Adrenal gland (tissue), 12 donors: ENCODE measurements around the gene PLD1. TPM values are rescaled to one million over a fixed set of nuclear protein-coding genes. Genes with fewer than 3 reads are reported as not detected.

Source experiments
- DNase-seq, 7 donors: peaks; one replicate each; pipeline ENCODE4 v3.0.0-alpha.2; 2019 to 2020
- H3K27ac ChIP-seq, 5 donors: fragments of 200-600 bp; sonication (generic) in 4 of 5; 1 replicate in 3 of 5; 2 replicates in 2 of 5; pipeline versions ENCODE4 v1.5.1 to v1.8.0; 2016 to 2020; ENCODE audit warnings: mild to moderate bottlenecking in 1 of 5
- H3K27me3 ChIP-seq: fragments of 200-600 bp; 2 replicates; pipeline ENCODE4 v1.8.0; 2021
- H3K36me3 ChIP-seq, 2 donors: fragments of 200-600 bp; replicated peaks in 1 of 2; 1 replicate in 1 of 2; 2 replicates in 1 of 2; pipeline versions ENCODE4 v1.5.1 to v1.8.0; 2018 to 2022
- H3K4me1 ChIP-seq, 2 donors: fragments of 200-600 bp; replicated peaks in 1 of 2; 1 replicate in 1 of 2; 2 replicates in 1 of 2; pipeline versions ENCODE4 v1.5.1 to v1.8.0; 2018 to 2021
- H3K4me3 ChIP-seq, 4 donors: fragments of 200-600 bp; sonication (generic) in 3 of 4; one replicate each; pipeline ENCODE4 v1.5.1; 2016 to 2018
- H3K9me3 ChIP-seq, 3 donors: fragments of 200-600 bp; sonication (generic) in 1 of 3; replicated peaks in 1 of 3; 1 replicate in 2 of 3; 2 replicates in 1 of 3; pipeline versions ENCODE4 v1.5.1 to v1.8.0; 2016 to 2021
- POLR2A ChIP-seq, 2 donors: fragments of 450-650 bp; IDR thresholded peaks; one replicate each; pipeline ENCODE4 v1.6.1; 2017; ENCODE audit warnings: antibody characterized with exemption in 2 of 2, mild to moderate bottlenecking in 2 of 2, moderate library complexity in 1 of 2
- WGBS, 4 donors: extraction: QIAGEN DNeasy Blood & Tissue Kit in 2 of 4; methylation state at CpG; one replicate each; pipeline versions ENCODE4 v1.1.5 to v1.1.7; 2013 to 2017; 5-methylcytosine and 5-hydroxymethylcytosine counted together
- intact Hi-C, 2 donors: fragments of 100-400 bp; cut with DNase I; formaldehyde crosslinking; loops; one replicate each; pipeline versions ENCODE4 v1.14.1 to v1.15.0; 2022 to 2023
- polyA plus RNA-seq, 3 donors: library from polyadenylated mRNA; stranded (reverse); fragments of 200-250 nt in 2 of 3; fragments of 350-450 nt in 1 of 3; fragmentation: Illumina TruSeq in 1 of 3; extraction: RNeasy Lipid Tissue Mini Kit (QIAGEN cat#74804) in 1 of 3; gene quantifications; one replicate each; pipeline ENCODE4 v1.2.3, GENCODE V29; 2013 to 2014
- total RNA-seq, 9 donors: library from RNA; depleted of rRNA in 4 of 9; stranded (reverse); fragments of >200 nt in 4 of 9; fragments of 120-200 nt in 1 of 9; fragmentation: NEBNext Ultra II Directional in 1 of 9; extraction: Animal tissue kit (Norgen Biotek cat#: 25700) in 1 of 9; gene quantifications; one replicate each; pipeline versions ENCODE4 v1.1.0 to v1.2.4, GENCODE V29; 2013 to 2023
- TF ChIP-seq, protein P1 (sequence below), 6 experiments: fragments of 450-650 bp in 4 of 6; fragments of 200-600 bp in 2 of 6; sonication (generic) in 1 of 6; IDR thresholded peaks; 1 replicate in 5 of 6; 2 replicates in 1 of 6; pipeline versions ENCODE4 v1.5.1 to v1.8.0; 2016 to 2021; ENCODE audit warnings: antibody characterized with exemption in 6 of 6, mild to moderate bottlenecking in 2 of 6, moderate library complexity in 1 of 6
- donor health status: healthy with polysubstance abuse.
- donor health status: Bipolar disorder and iron deficiency.
- donor health status: DM: yes; HTN: yes; CAD: no.
- donor health status: DM: no; HTN: no; CAD: no.
- donor health status: DM: no; HTN: no; CAD: no.
- donor health status: DM: yes; HTN: yes; CAD: no.

The PLD1 gene
- total and polyA plus RNA-seq, 12 donors = 25.7 to 178 (median 94.5) TPM

DNA sequence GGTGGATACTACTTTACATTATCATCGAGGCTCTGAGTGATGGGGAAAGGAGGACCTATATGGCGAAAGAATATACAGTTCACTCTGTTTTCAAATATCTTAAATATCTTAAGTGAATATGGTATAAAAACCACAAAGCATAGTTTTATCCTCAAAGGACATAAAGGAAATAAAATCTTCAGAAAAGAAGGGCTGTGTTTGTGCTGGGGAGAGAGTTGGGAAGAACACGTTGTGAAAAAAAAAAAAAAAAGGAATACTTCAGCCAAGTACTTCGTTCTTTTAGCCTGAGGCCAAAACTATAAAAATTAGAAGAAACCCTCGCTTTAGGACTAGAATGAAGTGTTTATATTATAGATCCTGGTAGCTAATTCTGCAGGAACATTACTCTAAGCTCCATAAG is 22.7 kb upstream of the PLD1 start:
- WGBS, 4 donors = 64 to 71% (median 67%) methylated on average over 5 of the region's 5 CpGs
- H3K27me3 ChIP-seq = no peaks in the 10 kb centered on the region
- H3K4me1 ChIP-seq = peaks cover 21 to 44% of the 10 kb centered on the region in 2 donors
- H3K27ac ChIP-seq = peak overlapping the region in 2 of 5 donors; percentile 26 to 78
- intact Hi-C loops = no loop called here
- no peak overlapping the region for H3K4me3 ChIP-seq
- DNase-seq = no peak
- TF ChIP-seq, protein P1, sequence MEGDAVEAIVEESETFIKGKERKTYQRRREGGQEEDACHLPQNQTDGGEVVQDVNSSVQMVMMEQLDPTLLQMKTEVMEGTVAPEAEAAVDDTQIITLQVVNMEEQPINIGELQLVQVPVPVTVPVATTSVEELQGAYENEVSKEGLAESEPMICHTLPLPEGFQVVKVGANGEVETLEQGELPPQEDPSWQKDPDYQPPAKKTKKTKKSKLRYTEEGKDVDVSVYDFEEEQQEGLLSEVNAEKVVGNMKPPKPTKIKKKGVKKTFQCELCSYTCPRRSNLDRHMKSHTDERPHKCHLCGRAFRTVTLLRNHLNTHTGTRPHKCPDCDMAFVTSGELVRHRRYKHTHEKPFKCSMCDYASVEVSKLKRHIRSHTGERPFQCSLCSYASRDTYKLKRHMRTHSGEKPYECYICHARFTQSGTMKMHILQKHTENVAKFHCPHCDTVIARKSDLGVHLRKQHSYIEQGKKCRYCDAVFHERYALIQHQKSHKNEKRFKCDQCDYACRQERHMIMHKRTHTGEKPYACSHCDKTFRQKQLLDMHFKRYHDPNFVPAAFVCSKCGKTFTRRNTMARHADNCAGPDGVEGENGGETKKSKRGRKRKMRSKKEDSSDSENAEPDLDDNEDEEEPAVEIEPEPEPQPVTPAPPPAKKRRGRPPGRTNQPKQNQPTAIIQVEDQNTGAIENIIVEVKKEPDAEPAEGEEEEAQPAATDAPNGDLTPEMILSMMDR (IDR thresholded peaks at IDR 0.05) = no peak
- no peak for TF ChIP-seq POLR2A (IDR thresholded peaks at IDR 0.05)
- no peaks in the 10 kb centered on the region for H3K36me3 ChIP-seq
- no peaks in the 10 kb centered on the region for H3K9me3 ChIP-seq

DNA sequence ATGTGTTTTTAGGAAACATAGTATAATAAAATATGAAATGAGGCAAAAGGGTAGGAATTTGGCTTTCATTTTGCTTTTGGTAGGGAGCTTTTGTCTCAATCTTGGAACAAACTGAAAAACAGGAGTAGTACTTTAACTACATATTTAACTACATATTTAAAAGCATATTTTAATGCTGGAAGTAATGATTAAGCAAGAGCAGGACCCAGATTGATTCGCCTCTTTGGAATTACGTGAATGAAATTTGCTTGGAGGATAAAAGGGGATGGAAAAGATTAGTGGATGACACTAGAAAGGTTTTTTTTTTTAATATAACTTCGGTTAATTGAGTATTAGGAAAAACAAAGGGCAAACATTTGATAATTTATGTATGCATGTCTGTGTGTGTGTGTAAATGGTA is 21.7 kb upstream of the PLD1 start:
- no peak overlapping the region for H3K27ac ChIP-seq
- WGBS, 4 donors = 62 to 77% (median 66%) methylated on average over 3 of the region's 3 CpGs
- no peaks in the 10 kb centered on the region for H3K36me3 ChIP-seq
- H3K27me3 ChIP-seq = no peaks in the 10 kb centered on the region
- TF ChIP-seq POLR2A (IDR thresholded peaks at IDR 0.05) = no peak
- TF ChIP-seq, protein P1 (IDR thresholded peaks at IDR 0.05) = no peak
- no peak overlapping the region for H3K4me3 ChIP-seq
- H3K9me3 ChIP-seq = no peaks in the 10 kb centered on the region
- no peak for DNase-seq
- intact Hi-C loops = no loop called here
- peaks cover 21 to 44% of the 10 kb centered on the region in 2 donors for H3K4me1 ChIP-seq

GRCh38 chr3:171830518-171830875 is 20.2 kb upstream of the PLD1 start:
- Histone ChIP-seq H3K36me3 (no peaks in the 10 kb centered on the region), H3K4me3 (no peak overlapping the region), H3K27me3 (no peaks in the 10 kb centered on the region), H3K27ac (peak overlapping the region in 4 of 5 donors; percentile 38 to 81 (median 64)), H3K9me3 (no peaks in the 10 kb centered on the region), H3K4me1 (peaks cover 21 to 44% of the 10 kb centered on the region in 2 donors)
- TF ChIP-seq, protein P1 (IDR thresholded peaks at IDR 0.05) = no peak
- TF ChIP-seq POLR2A (IDR thresholded peaks at IDR 0.05) = no peak
- no peak for DNase-seq
- intact Hi-C loops = no loop called here

DNA sequence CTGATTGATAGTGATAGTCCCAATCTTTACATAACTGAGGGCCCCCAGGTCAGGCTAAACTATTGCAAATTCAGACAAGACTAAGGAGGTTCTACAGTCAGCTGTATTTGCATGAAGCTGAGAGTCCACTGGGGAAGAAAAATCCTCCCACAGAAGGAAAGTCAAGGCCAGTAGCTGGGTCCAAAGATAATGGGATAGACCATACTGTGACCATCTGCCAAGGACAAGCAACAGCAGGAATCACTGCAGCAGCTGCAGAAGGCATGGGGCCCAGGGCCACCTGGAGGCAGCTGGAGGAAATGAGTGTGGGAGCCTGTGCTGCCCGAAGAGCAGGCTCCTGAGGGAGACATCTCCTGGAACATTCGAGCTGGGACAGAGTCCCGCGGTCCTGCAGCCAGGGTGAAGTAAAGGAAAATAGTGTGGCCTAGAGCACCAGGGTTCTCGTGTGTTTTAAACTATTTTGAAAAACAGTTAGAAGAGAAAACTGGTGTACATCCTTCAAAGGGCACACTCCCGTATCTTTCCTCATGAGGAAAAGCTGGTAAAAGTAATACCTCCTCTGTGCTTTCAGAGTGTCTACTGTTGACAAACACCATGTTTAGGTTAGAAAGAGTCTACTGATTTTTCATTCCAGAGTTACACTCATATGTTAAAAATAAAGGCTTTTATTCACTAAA is 19.7 kb upstream of the PLD1 start:
- Histone ChIP-seq H3K36me3 (no peaks in the 10 kb centered on the region), H3K4me1 (peaks cover 21 to 41% of the 10 kb centered on the region in 2 donors), H3K27me3 (no peaks in the 10 kb centered on the region), H3K4me3 (no peak overlapping the region), H3K27ac (peak overlapping the region; percentile 23 to 81 (median 52)), H3K9me3 (no peaks in the 10 kb centered on the region)
- WGBS, 4 donors = 12 to 15% (median 14%) methylated on average over 6 of the region's 6 CpGs
- DNase-seq = peak; percentile 78 to 91 (median 85)
- intact Hi-C loops = no loop called here
- TF ChIP-seq POLR2A (IDR thresholded peaks at IDR 0.05) = no peak
- TF ChIP-seq, protein P1 (IDR thresholded peaks at IDR 0.05) = peak; percentile 49 to 73 (median 68)
